H9 (cell line): ENCODE measurements around the gene BARX2. TPM values are rescaled to one million over a fixed set of nuclear protein-coding genes. Genes with fewer than 3 reads are reported as not detected.

Experiments used
- DNase-seq: peaks from one replicate; pipeline ENCODE4 v3.0.0-alpha.2; 2017
- H2AFZ ChIP-seq: one replicate; pipeline ENCODE4 v1.6.1; 2013; ENCODE audit warnings: mild to moderate bottlenecking, low read length, control low read depth, moderate library complexity
- H2AK5ac ChIP-seq: 2 replicates; pipeline ENCODE4 v1.6.1; 2013; ENCODE audit warnings: low read length, control low read depth, mixed read lengths; ENCODE audit not compliant: insufficient read length
- H2BK120ac ChIP-seq: one replicate; pipeline ENCODE4 v1.6.1; 2013; ENCODE audit warnings: low read depth, mild to moderate bottlenecking, low read length, control low read depth, inconsistent platforms; ENCODE audit not compliant: poor library complexity, severe bottlenecking
- H2BK12ac ChIP-seq: 2 replicates; pipeline ENCODE4 v1.6.1; 2013; ENCODE audit warnings: low read length, control low read depth, mixed read lengths, low read depth; ENCODE audit not compliant: insufficient read length
- H2BK15ac ChIP-seq: 2 replicates; pipeline ENCODE4 v1.6.1; 2013; ENCODE audit warnings: low read depth, low read length, control low read depth
- H2BK20ac ChIP-seq: one replicate; pipeline ENCODE4 v1.6.1; 2013; ENCODE audit warnings: low read depth, mild to moderate bottlenecking, low read length, control low read depth, inconsistent platforms; ENCODE audit not compliant: poor library complexity, severe bottlenecking
- H2BK5ac ChIP-seq: 2 replicates; pipeline ENCODE4 v1.6.1; 2013; ENCODE audit warnings: low read length, control low read depth, mixed read lengths; ENCODE audit not compliant: insufficient read length
- H3K14ac ChIP-seq: 2 replicates; pipeline ENCODE4 v1.6.1; 2013; ENCODE audit warnings: low read length, control low read depth; ENCODE audit not compliant: insufficient read depth
- H3K18ac ChIP-seq: 2 replicates; pipeline ENCODE4 v1.6.1; 2013; ENCODE audit warnings: low read depth, mild to moderate bottlenecking, mixed read lengths, low read length, control low read depth; ENCODE audit not compliant: insufficient read length
- H3K23ac ChIP-seq: 2 replicates; pipeline ENCODE4 v1.6.1; 2013; ENCODE audit warnings: low read length, control low read depth, mixed read lengths, low read depth; ENCODE audit not compliant: insufficient read length
- H3K23me2 ChIP-seq: 2 replicates; pipeline ENCODE4 v1.6.1; 2013; ENCODE audit warnings: low read depth, mild to moderate bottlenecking, mixed read lengths, low read length, control low read depth; ENCODE audit not compliant: insufficient read length, poor library complexity, severe bottlenecking
- H3K27ac ChIP-seq: 2 replicates; pipeline ENCODE4 v1.5.1; 2013; ENCODE audit warnings: low read length, control low read depth, mixed read lengths, low read depth; ENCODE audit not compliant: insufficient read length
- H3K27me3 ChIP-seq: 2 replicates; pipeline ENCODE4 v1.6.1; 2013; ENCODE audit warnings: low read length, control low read depth, inconsistent platforms; ENCODE audit not compliant: insufficient read depth
- H3K4ac ChIP-seq: 2 replicates; pipeline ENCODE4 v1.6.1; 2013; ENCODE audit warnings: low read depth, mild to moderate bottlenecking, control low read depth, inconsistent platforms, low read length, moderate library complexity
- H3K4me1 ChIP-seq: 2 replicates; pipeline ENCODE4 v1.6.1; 2013; ENCODE audit warnings: low read length, control low read depth, inconsistent platforms; ENCODE audit not compliant: insufficient read depth
- H3K4me2 ChIP-seq: 2 replicates; pipeline ENCODE4 v1.6.1; 2013; ENCODE audit warnings: low read length, control low read depth, mixed read lengths; ENCODE audit not compliant: insufficient read length, insufficient read depth
- H3K56ac ChIP-seq: 2 replicates; pipeline ENCODE4 v1.6.1; 2013; ENCODE audit warnings: low read depth, mild to moderate bottlenecking, mixed read lengths, low read length, control low read depth; ENCODE audit not compliant: insufficient read length
- H3K79me1 ChIP-seq: 2 replicates; pipeline ENCODE4 v1.6.1; 2013; ENCODE audit warnings: low read depth, mild to moderate bottlenecking, moderate library complexity, low read length, control low read depth, inconsistent platforms; ENCODE audit not compliant: insufficient read depth, poor library complexity, severe bottlenecking
- H3K79me2 ChIP-seq: 2 replicates; pipeline ENCODE4 v1.6.1; 2013; ENCODE audit warnings: low read length, control low read depth, inconsistent platforms; ENCODE audit not compliant: insufficient read depth
- H3K9ac ChIP-seq: 2 replicates; pipeline ENCODE4 v1.6.1; 2013; ENCODE audit warnings: low read length, control low read depth, mixed read lengths; ENCODE audit not compliant: insufficient read length; ENCODE audit errors: extremely low read depth
- H3K9me3 ChIP-seq: one replicate; pipeline ENCODE4 v1.6.1; 2013; ENCODE audit warnings: low read depth, low read length, inconsistent platforms; ENCODE audit not compliant: control insufficient read depth
- H3T11ph ChIP-seq: one replicate; pipeline ENCODE4 v1.6.1; 2013; ENCODE audit warnings: mild to moderate bottlenecking, low read length, control low read depth, inconsistent platforms
- H4K20me1 ChIP-seq: one replicate; pipeline ENCODE4 v1.6.1; 2013; ENCODE audit not compliant: control insufficient read depth, insufficient read length, insufficient read depth
- H4K5ac ChIP-seq: 2 replicates; pipeline ENCODE4 v1.6.1; 2013; ENCODE audit warnings: low read depth, mild to moderate bottlenecking, mixed read lengths, low read length, control low read depth; ENCODE audit not compliant: insufficient read length
- H4K8ac ChIP-seq: replicated peaks from 2 replicates; pipeline ENCODE4 v1.6.1; 2013; ENCODE audit warnings: low read length, control low read depth, mixed read lengths, low read depth; ENCODE audit not compliant: insufficient read length
- H4K91ac ChIP-seq: 2 replicates; pipeline ENCODE4 v1.6.1; 2013; ENCODE audit warnings: low read depth, mild to moderate bottlenecking, moderate library complexity, mixed read lengths, low read length, control low read depth; ENCODE audit not compliant: insufficient read length
- H3K27ac Mint-ChIP-seq, 3 experiments: 2 replicates in 2 of 3; 3 replicates in 1 of 3; pipeline ENCODE4 v1.8.0; 2020 to 2021; ENCODE audit warnings: mixed read lengths in 3 of 3, mild to moderate bottlenecking in 1 of 3, moderate library complexity in 1 of 3
- H3K27me3 Mint-ChIP-seq: 2 replicates; pipeline ENCODE4 v1.8.0; 2021; ENCODE audit warnings: low read depth, mild to moderate bottlenecking, moderate library complexity, mixed read lengths
- H3K36me3 Mint-ChIP-seq, 3 experiments: 2 replicates in 2 of 3; 3 replicates in 1 of 3; pipeline ENCODE4 v1.8.0; 2020 to 2021; ENCODE audit warnings: low read depth in 3 of 3, mixed read lengths in 3 of 3; ENCODE audit not compliant: insufficient read depth in 1 of 3
- H3K4me1 Mint-ChIP-seq, 2 experiments: 2 replicates each; pipeline ENCODE4 v1.8.0; 2020; ENCODE audit warnings: mixed read lengths in 2 of 2
- H3K4me3 Mint-ChIP-seq, 2 experiments: 2 replicates in 1 of 2; 3 replicates in 1 of 2; pipeline ENCODE4 v1.8.0; 2020 to 2021; ENCODE audit warnings: mild to moderate bottlenecking in 2 of 2, mixed read lengths in 2 of 2, moderate library complexity in 1 of 2
- H3K9me3 Mint-ChIP-seq, 2 experiments: 2 replicates in 1 of 2; 3 replicates in 1 of 2; pipeline ENCODE4 v1.8.0; 2020; ENCODE audit warnings: mild to moderate bottlenecking in 2 of 2, mixed read lengths in 2 of 2, moderate library complexity in 1 of 2
- CTCF ChIP-seq: fragments of 200-600 bp; sonication (generic); conservative IDR thresholded peaks from 3 replicates; pipeline ENCODE4 v1.8.0; 2021; ENCODE audit warnings: antibody characterized with exemption, mild to moderate bottlenecking
- WGBS: extraction: QIAGEN DNeasy Blood & Tissue Kit; methylation state at CpG from one replicate; pipeline ENCODE4 v1.1.7; 2013; ENCODE audit warnings: missing lambda C conversion rate, low lambda C conversion rate, mixed read lengths; ENCODE audit not compliant: insufficient read length; ENCODE audit errors: extremely low coverage; 5-methylcytosine and 5-hydroxymethylcytosine counted together
- total RNA-seq: library from RNA; stranded (reverse); gene quantifications from 2 replicates; pipeline ENCODE4 v1.2.1, GENCODE V29; 2021

BARX2 gene
- total RNA-seq, 1 experiment from 2014 or later: not detected

DNA sequence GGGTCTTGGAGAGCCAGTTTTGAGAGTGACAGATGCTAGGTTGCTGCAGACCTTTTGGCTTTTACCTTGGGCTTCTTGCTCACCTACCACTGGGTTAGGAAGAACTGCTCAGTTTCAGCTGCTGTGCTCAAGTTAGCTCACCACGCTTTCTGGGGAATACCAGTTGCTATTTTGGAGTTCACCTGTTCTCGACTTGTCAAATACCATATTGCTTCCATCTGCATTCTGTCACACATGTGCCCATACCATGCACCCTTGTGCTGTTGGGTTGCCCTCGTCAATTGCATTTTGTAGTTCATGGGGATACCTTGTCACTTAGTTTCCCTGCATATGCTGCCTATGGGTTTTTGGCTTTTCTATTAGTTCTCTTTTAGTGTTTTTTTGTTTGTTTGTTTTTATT, 23.0 kb upstream of the BARX2 start:
- Histone ChIP-seq H3K4me1 (no peaks in the 10 kb centered on the region), H3K27ac (no peak overlapping the region), H2BK120ac (no peak overlapping the region), H3K56ac (no peak overlapping the region), H3K23ac (no peak overlapping the region), H3K14ac (no peak overlapping the region), H3T11ph (no peak overlapping the region), H3K79me2 (no peaks in the 10 kb centered on the region), H4K8ac (no peak overlapping the region), H3K4ac (no peak overlapping the region), H3K79me1 (no peaks in the 10 kb centered on the region), H4K5ac (no peak overlapping the region), H3K4me2 (no peak overlapping the region), H2BK20ac (no peak overlapping the region), H2BK12ac (no peak overlapping the region), H4K91ac (no peak overlapping the region), H3K27me3 (no peaks in the 10 kb centered on the region), H3K18ac (no peak overlapping the region), H2AK5ac (no peak overlapping the region), H2BK15ac (no peak overlapping the region), H3K23me2 (no peaks in the 10 kb centered on the region), H3K9me3 (no peaks in the 10 kb centered on the region), H2BK5ac (no peak overlapping the region), H3K9ac (no peak overlapping the region), H4K20me1 (no peaks in the 10 kb centered on the region), H2AFZ (no peak overlapping the region)
- H3K9me3 Mint-ChIP-seq: peaks cover 0 to 3% of the 10 kb centered on the region in 2 experiments; a peak in 1 of 5 replicates
- no peak overlapping the region for H3K4me3 Mint-ChIP-seq
- no peaks in the 10 kb centered on the region for H3K36me3 Mint-ChIP-seq
- no peak for DNase-seq
- no peaks in the 10 kb centered on the region for H3K4me1 Mint-ChIP-seq
- no CpG with 5 or more reads among the region's 3 CpGs for WGBS
- no peak overlapping the region; a peak in 1 of 7 replicates for H3K27ac Mint-ChIP-seq
- no peak for TF ChIP-seq CTCF
- peaks cover 16% of the 10 kb centered on the region for H3K27me3 Mint-ChIP-seq
